Body of pancreas (tissue), 4 donors: ENCODE results near the gene CLEC10A. TPM values are rescaled to one million over a fixed set of nuclear protein-coding genes. Genes with fewer than 3 reads are reported as not detected.
"Not testable (repeated sequence)": the region's sequence is repeated elsewhere in the genome, so short reads cannot be mapped to it uniquely, and the experiment has no call there.

Experiments
- ATAC-seq: fragments of 150-250 bp; one replicate; pipeline ENCODE4 v1.9.1; 2016
- DNase-seq, 4 donors: peaks; one replicate each; pipeline ENCODE4 v3.0.0-alpha.2; 2019
- H3K27ac ChIP-seq, 4 donors: fragments of 200-600 bp; sonication (generic); 1 replicate in 3 of 4; 2 replicates in 1 of 4; pipeline versions ENCODE4 v1.5.1 to v1.6.1; 2016 to 2019; ENCODE audit warnings: mild to moderate bottlenecking in 1 of 4, mixed read lengths in 1 of 4, moderate library complexity in 1 of 4
- H3K27me3 ChIP-seq, 2 donors: fragments of 200-600 bp; sonication (generic); one replicate each; pipeline ENCODE4 v1.6.0; 2016; ENCODE audit warnings: mild to moderate bottlenecking in 1 of 2
- H3K36me3 ChIP-seq, 2 donors: fragments of 200-600 bp; sonication (generic); replicated peaks in 1 of 2; 2 replicates each; pipeline ENCODE4 v1.5.1; 2016; ENCODE audit warnings: low read depth in 2 of 2; ENCODE audit not compliant: insufficient read depth in 1 of 2
- H3K4me1 ChIP-seq: fragments of 200-600 bp; sonication (generic); one replicate; pipeline ENCODE4 v1.6.0; 2016
- H3K4me3 ChIP-seq, 2 donors: fragments of 200-600 bp; sonication (generic); 1 replicate in 1 of 2; 2 replicates in 1 of 2; pipeline ENCODE4 v1.5.1; 2016 to 2019
- H3K9me3 ChIP-seq, 3 donors: fragments of 200-600 bp; sonication (generic); 1 replicate in 2 of 3; 2 replicates in 1 of 3; pipeline ENCODE4 v1.5.1; 2016
- POLR2A ChIP-seq, 3 donors: fragments of 450-650 bp; IDR thresholded peaks; one replicate each; pipeline ENCODE4 v1.6.1; 2016; ENCODE audit warnings: antibody characterized with exemption in 3 of 3, mild to moderate bottlenecking in 2 of 3
- WGBS, 2 donors: methylation state at CpG; one replicate each; pipeline ENCODE4 v1.1.5; 2017; 5-methylcytosine and 5-hydroxymethylcytosine counted together
- intact Hi-C: fragments of 100-400 bp; cut with DNase I; formaldehyde crosslinking; loops from one replicate; pipeline ENCODE4 v1.15.1; 2023
- total RNA-seq, 2 donors: library from RNA; depleted of rRNA; stranded (reverse); fragments of >200 nt; gene quantifications; one replicate each; pipeline ENCODE4 v1.1.0, GENCODE V29; 2016
- TF ChIP-seq, protein P1 (sequence below), 7 experiments: fragments of 450-650 bp in 4 of 7; fragments of 200-600 bp in 3 of 7; sonication (generic) in 3 of 7; IDR thresholded peaks; one replicate each; pipeline ENCODE4 v1.5.1; 2016 to 2019; ENCODE audit warnings: antibody characterized with exemption in 7 of 7

Gene CLEC10A
- total RNA-seq, 2 donors from 2014 or later: 0.33 to 1.0 TPM

DNA sequence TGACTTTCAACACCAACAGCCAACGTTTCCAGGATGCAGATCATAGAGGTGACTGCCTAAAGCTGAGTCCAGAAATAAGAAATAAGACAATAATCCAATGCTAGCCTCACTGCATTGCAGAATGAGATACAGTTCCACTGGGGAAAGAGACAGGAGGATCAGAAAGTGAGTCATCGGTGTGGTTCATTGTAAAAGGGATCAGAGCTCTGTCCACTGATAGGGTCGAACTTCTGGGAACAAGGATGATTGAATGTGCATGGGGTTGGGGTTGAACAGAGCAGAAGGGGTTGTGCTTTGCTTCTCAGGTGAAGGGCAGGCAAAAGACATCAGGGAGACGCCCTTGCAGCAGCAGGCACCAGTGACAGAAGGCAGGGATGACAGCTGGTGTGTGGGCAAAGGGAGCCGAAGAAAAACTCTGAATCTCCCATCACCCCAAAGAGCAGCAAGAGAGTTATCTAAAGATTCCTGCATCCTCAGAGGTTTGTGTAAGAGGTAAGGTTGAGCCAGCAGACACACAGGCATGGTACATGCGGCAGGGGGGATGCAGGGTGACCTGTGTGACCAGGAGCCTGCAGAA, 16.4 kb downstream of the CLEC10A start:
- H3K27me3 ChIP-seq: no peaks in the 10 kb centered on the region
- intact Hi-C loops: loop anchor here (10.0 kb wide), 1 partner anchor 221 kb away; the partner anchor contains the start of gene SLC2A4
- ATAC-seq (no peak), DNase-seq (no peak)
- H3K4me3 ChIP-seq: no peak overlapping the region
- H3K27ac ChIP-seq: no peak overlapping the region
- TF ChIP-seq, protein P1, sequence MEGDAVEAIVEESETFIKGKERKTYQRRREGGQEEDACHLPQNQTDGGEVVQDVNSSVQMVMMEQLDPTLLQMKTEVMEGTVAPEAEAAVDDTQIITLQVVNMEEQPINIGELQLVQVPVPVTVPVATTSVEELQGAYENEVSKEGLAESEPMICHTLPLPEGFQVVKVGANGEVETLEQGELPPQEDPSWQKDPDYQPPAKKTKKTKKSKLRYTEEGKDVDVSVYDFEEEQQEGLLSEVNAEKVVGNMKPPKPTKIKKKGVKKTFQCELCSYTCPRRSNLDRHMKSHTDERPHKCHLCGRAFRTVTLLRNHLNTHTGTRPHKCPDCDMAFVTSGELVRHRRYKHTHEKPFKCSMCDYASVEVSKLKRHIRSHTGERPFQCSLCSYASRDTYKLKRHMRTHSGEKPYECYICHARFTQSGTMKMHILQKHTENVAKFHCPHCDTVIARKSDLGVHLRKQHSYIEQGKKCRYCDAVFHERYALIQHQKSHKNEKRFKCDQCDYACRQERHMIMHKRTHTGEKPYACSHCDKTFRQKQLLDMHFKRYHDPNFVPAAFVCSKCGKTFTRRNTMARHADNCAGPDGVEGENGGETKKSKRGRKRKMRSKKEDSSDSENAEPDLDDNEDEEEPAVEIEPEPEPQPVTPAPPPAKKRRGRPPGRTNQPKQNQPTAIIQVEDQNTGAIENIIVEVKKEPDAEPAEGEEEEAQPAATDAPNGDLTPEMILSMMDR (IDR thresholded peaks at IDR 0.05): no peak
- no peak for TF ChIP-seq POLR2A (IDR thresholded peaks at IDR 0.05)
- H3K4me1 ChIP-seq: no peaks in the 10 kb centered on the region
- no peaks in the 10 kb centered on the region for H3K36me3 ChIP-seq
- peaks cover 0 to 12% (median 0%) of the 10 kb centered on the region in 3 donors for H3K9me3 ChIP-seq
- WGBS, 2 donors: 50 to 56% methylated on average over 6 of the region's 6 CpGs

DNA sequence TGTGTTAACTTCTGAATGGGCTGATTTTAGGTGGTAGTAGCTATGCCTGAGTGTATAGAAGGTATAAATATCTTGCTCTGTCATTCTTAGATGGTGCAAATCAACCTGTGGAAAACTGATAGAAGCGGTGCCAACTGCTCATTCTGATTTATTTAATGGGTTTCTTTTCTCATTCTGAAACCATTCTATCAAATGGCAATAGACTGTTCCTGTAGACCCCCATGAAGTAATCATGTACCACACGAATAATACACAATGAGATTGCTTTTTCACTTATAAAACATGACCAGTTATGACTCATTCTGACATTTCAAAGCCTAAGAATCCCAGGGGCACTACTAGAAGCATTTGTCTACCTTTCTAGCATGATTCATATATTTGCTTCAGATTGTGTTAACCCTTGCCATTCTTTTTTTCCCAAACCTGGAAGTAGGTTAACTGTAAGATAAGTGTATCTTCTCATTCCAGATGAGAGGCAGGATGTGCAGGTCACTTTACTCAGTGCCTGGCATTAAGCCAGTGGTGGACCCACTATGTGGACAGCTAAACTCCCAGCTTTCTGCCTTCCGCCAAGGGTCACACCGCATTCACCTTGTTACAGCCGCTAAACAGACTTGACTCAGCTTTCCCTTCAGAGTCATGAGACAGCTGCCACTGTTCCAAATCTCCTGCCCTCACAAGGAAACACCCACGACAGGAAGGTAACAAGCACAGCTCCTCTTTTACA, 19.7 kb downstream of the CLEC10A start:
- no peak overlapping the region for H3K27ac ChIP-seq
- TF ChIP-seq POLR2A (IDR thresholded peaks at IDR 0.05): no peak
- TF ChIP-seq, protein P1 (IDR thresholded peaks at IDR 0.05): no peak
- no peak for DNase-seq
- no peaks in the 10 kb centered on the region for H3K4me1 ChIP-seq
- no peaks in the 10 kb centered on the region for H3K36me3 ChIP-seq
- no peaks in the 10 kb centered on the region for H3K27me3 ChIP-seq
- no peak overlapping the region for H3K4me3 ChIP-seq
- WGBS, 2 donors: 42 to 43% methylated on average over 6 of the region's 6 CpGs
- H3K9me3 ChIP-seq: no peaks in the 10 kb centered on the region
- intact Hi-C loops: loop anchor here (10.0 kb wide), 1 partner anchor 224 kb away; the partner anchor contains the start of gene SLC2A4
- no peak for ATAC-seq

DNA sequence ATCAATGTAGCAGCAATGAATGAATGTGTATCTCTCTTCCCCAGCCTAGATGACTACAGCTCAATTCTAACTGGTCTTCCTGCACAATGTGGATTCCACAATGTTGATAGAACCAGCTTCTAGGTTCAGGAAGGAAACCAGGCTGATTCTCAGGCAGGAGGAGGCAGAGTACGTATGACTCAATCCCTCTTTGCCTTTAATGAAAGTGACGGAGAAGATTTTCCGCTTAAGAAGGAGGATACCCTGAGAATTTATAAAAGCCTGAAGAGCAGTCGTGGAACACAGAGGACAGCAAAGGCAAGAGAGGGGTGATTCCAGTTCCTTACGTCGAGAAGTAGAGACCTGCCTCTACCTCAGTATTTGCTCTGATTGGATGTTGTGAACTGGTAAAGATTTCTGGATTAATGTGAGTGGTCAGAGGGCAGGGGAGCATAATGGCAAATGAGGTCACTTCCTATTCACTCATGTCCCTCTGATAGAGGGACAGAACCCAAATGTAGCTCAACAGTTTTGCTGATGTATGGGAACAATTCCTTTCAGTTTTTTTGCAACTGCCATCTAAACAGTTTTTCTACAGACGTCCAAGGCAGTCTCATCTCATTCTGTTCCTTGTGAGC, 21.1 kb downstream of the CLEC10A start:
- ATAC-seq: no peak
- intact Hi-C loops: no loop called here
- Histone ChIP-seq H3K4me1 (no peaks in the 10 kb centered on the region), H3K9me3 (no peaks in the 10 kb centered on the region), H3K27ac (no peak overlapping the region), H3K27me3 (no peaks in the 10 kb centered on the region), H3K36me3 (no peaks in the 10 kb centered on the region), H3K4me3 (no peak overlapping the region)
- no peak for TF ChIP-seq POLR2A (IDR thresholded peaks at IDR 0.05)
- TF ChIP-seq, protein P1 (IDR thresholded peaks at IDR 0.05): no peak
- no peak for DNase-seq
- WGBS, 2 donors: 54 to 62% methylated on average over 7 of the region's 7 CpGs

DNA sequence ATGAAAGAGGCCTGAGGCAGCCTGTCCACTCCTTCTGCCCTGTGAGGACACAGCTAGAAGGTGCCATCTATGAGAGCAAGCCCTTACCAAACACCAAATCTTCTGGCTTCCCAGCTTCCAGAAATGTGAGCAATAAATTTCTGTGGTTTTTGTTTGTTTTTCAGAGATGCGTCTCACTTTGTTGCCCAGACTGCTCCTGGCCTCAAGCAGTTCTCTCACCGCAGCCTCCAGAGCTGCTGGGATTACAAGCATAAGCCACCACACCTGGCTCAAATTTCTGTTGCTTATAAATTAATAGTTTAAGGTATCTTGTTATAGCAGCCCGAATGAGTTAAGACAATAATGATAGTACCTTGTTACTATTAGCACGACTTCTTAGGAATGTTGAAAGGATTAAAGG, 23.7 kb downstream of the CLEC10A start:
- 84 to 85% methylated on average over 4 of the region's 4 CpGs for WGBS, 2 donors
- Histone ChIP-seq H3K36me3 (no peaks in the 10 kb centered on the region), H3K27me3 (no peaks in the 10 kb centered on the region), H3K27ac (no peak overlapping the region), H3K4me1 (no peaks in the 10 kb centered on the region), H3K9me3 (no peaks in the 10 kb centered on the region), H3K4me3 (no peak overlapping the region)
- DNase-seq (no peak), ATAC-seq (no peak)
- intact Hi-C loops: no loop called here
- TF ChIP-seq, protein P1 (IDR thresholded peaks at IDR 0.05): no peak
- TF ChIP-seq POLR2A (IDR thresholded peaks at IDR 0.05): no peak

DNA sequence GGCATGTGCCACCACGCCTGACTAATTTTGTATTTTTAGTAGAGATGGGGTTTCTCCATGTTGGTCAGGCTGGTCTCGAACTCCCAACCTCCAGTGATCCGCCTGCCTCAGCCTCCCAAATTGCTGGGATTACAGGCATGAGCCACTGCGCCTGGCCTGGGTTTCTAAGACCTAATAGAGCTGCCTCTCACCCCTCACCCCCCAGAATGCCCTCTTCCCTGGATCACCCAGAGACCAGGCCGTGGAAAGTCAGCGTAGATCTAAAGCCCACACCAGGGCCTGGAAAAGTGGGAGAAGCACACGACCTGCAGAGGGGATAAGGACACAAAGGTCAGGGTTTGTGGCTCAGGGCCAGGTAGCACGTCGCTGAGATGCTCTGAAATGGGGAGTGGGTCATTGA, 29.5 kb downstream of the CLEC10A start:
- H3K4me3 ChIP-seq, H3K9me3 ChIP-seq, H3K27ac ChIP-seq, DNase-seq, H3K36me3 ChIP-seq, ATAC-seq, H3K27me3 ChIP-seq: not testable (repeated sequence)
- WGBS, 2 donors: 70 to 78% methylated on average over 6 to 9 of the region's 9 CpGs
- peaks cover 18% of the 10 kb centered on the region for H3K4me1 ChIP-seq
- intact Hi-C loops: loop anchor here (5.0 kb wide), 1 partner anchor 87 kb away; no protein-coding TSS in a partner anchor
